NT2/D1 (cell line): ENCODE results near the gene ATP6AP1.

Experiments used
- DNase-seq: peaks from one replicate; pipeline ENCODE4 v3.0.0-alpha.2; 2011; ENCODE audit warnings: low read depth, low spot score
- H3K27me3 ChIP-seq: 2 replicates; pipeline ENCODE4 v1.6.0; 2011; ENCODE audit warnings: mild to moderate bottlenecking; ENCODE audit not compliant: insufficient read length, insufficient read depth
- H3K36me3 ChIP-seq: 2 replicates; pipeline ENCODE4 v1.6.1; 2011; ENCODE audit warnings: mild to moderate bottlenecking, low read length, mixed read lengths; ENCODE audit not compliant: insufficient read depth, insufficient read length
- H3K4me1 ChIP-seq: 2 replicates; pipeline ENCODE4 v1.5.1; 2011; ENCODE audit not compliant: insufficient read depth, insufficient read length
- H3K4me3 ChIP-seq: 2 replicates; pipeline ENCODE4 v1.5.1; 2011; ENCODE audit warnings: low read depth; ENCODE audit not compliant: insufficient read length
- H3K9ac ChIP-seq: 2 replicates; pipeline ENCODE4 v1.6.0; 2011; ENCODE audit warnings: low read depth; ENCODE audit not compliant: insufficient read length
- H3K9me3 ChIP-seq: 2 replicates; pipeline ENCODE4 v1.5.1; 2011; ENCODE audit warnings: mild to moderate bottlenecking, low read length; ENCODE audit not compliant: insufficient read depth
- SUZ12 ChIP-seq: IDR thresholded peaks from 2 replicates; pipeline ENCODE4 v1.6.1; 2011; ENCODE audit not compliant: insufficient read length, insufficient read depth; ENCODE audit errors: extremely low read depth
- YY1 ChIP-seq: IDR thresholded peaks from 2 replicates; pipeline ENCODE4 v1.6.1; 2011; ENCODE audit not compliant: insufficient read length, insufficient read depth
- ZNF274 ChIP-seq: IDR thresholded peaks from 2 replicates; pipeline ENCODE4 v1.6.1; 2011; ENCODE audit warnings: mild to moderate bottlenecking, low read depth, low read length

Gene ATP6AP1

GRCh38 chrX:154478728-154479622, 50.5 kb downstream of the ATP6AP1 start, which contains the start of gene LAGE3:
Gene LAGE3 (minus strand): TSS chrX:154479281. CDS start chrX:154478915, 366 bp downstream.
- Histone ChIP-seq H3K4me1 (no peaks in the 10 kb centered on the region), H3K27me3 (no peaks in the 10 kb centered on the region), H3K9ac (peak within 1 kb of the TSS; percentile 80), H3K9me3 (no peaks in the 10 kb centered on the region), H3K4me3 (peak within 1 kb of the TSS; percentile 39), H3K36me3 (peaks cover 8% of the 10 kb centered on the region)
- no peak for TF ChIP-seq ZNF274
- no peak for TF ChIP-seq SUZ12
- no peak for TF ChIP-seq YY1
- peak; percentile 60 for DNase-seq

GRCh38 chrX:154481195-154481594, 52.7 kb downstream of the ATP6AP1 start:
- Histone ChIP-seq H3K36me3 (peaks cover 25% of the 10 kb centered on the region), H3K4me1 (no peaks in the 10 kb centered on the region), H3K4me3 (no peak overlapping the region), H3K9ac (no peak overlapping the region), H3K9me3 (no peaks in the 10 kb centered on the region), H3K27me3 (no peaks in the 10 kb centered on the region)
- TF ChIP-seq YY1 (no peak), SUZ12 (no peak), ZNF274 (no peak)
- no peak for DNase-seq

GRCh38 chrX:154481911-154482601, 53.6 kb downstream of the ATP6AP1 start:
- peaks cover 21% of the 10 kb centered on the region for H3K36me3 ChIP-seq
- H3K4me3 ChIP-seq = no peak overlapping the region
- DNase-seq = no peak
- no peaks in the 10 kb centered on the region for H3K4me1 ChIP-seq
- no peaks in the 10 kb centered on the region for H3K27me3 ChIP-seq
- H3K9ac ChIP-seq = no peak overlapping the region
- no peaks in the 10 kb centered on the region for H3K9me3 ChIP-seq
- no peak for TF ChIP-seq SUZ12
- no peak for TF ChIP-seq ZNF274
- no peak for TF ChIP-seq YY1

GRCh38 chrX:154482786-154483185, 54.3 kb downstream of the ATP6AP1 start:
- Histone ChIP-seq H3K9me3 (no peaks in the 10 kb centered on the region), H3K9ac (no peak overlapping the region)

GRCh38 chrX:154483325-154483724, 54.8 kb downstream of the ATP6AP1 start:
- TF ChIP-seq SUZ12 (no peak), YY1 (no peak), ZNF274 (no peak)
- Histone ChIP-seq H3K9me3 (no peaks in the 10 kb centered on the region), H3K27me3 (no peaks in the 10 kb centered on the region), H3K36me3 (peaks cover 26% of the 10 kb centered on the region), H3K4me1 (no peaks in the 10 kb centered on the region), H3K4me3 (no peak overlapping the region), H3K9ac (no peak overlapping the region)
- DNase-seq = no peak

More at GRCh38 chrX:154482786-154483185, 54.3 kb downstream of the ATP6AP1 start:
- DNase-seq = no peak
- Histone ChIP-seq H3K4me1 (no peaks in the 10 kb centered on the region), H3K4me3 (no peak overlapping the region), H3K36me3 (peaks cover 25% of the 10 kb centered on the region), H3K27me3 (no peaks in the 10 kb centered on the region)
- TF ChIP-seq SUZ12 (no peak), YY1 (no peak), ZNF274 (no peak)

- no peaks in the 10 kb centered on the region for H3K4me1 ChIP-seq
- no peaks in the 10 kb centered on the region for H3K27me3 ChIP-seq
- H3K36me3 ChIP-seq = peaks cover 29% of the 10 kb centered on the region
- TF ChIP-seq YY1 = no peak
- no peak for TF ChIP-seq SUZ12
- no peak for TF ChIP-seq ZNF274
- no peak overlapping the region for H3K9ac ChIP-seq
- no peak for DNase-seq
- H3K9me3 ChIP-seq = no peaks in the 10 kb centered on the region
- H3K4me3 ChIP-seq = no peak overlapping the region
Observed at GRCh38 chrX:154484255-154485149, 56.0 kb downstream of the ATP6AP1 start.
